HG02678 (cell line): ENCODE results near the gene PI4KA.
A peak's percentile ranks its signal among the peaks of the same experiment; 100 is the strongest.

Experiments
- ATAC-seq: cut with Tn5 transposase; IDR thresholded peaks from one replicate; pipeline ENCODE4 v1.9.1; 2021; ENCODE audit warnings: mild to moderate bottlenecking, moderate library complexity; ENCODE audit not compliant: unreplicated experiment

The PI4KA gene

GRCh38 chr22:20881869-20882815, 23.5 kb upstream of the PI4KA start:
- ATAC-seq = no peak

GRCh38 chr22:20881231-20881630, 22.6 kb upstream of the PI4KA start:
- ATAC-seq = no peak

- ATAC-seq = no peak
Observed at GRCh38 chr22:20877715-20878114, 19.1 kb upstream of the PI4KA start.

- no peak for ATAC-seq
Observed at GRCh38 chr22:20875296-20875695, 16.7 kb upstream of the PI4KA start.

- no peak for ATAC-seq
Observed at GRCh38 chr22:20873214-20873613, 14.6 kb upstream of the PI4KA start.

GRCh38 chr22:20869234-20869633, 10.6 kb upstream of the PI4KA start:
- no peak for ATAC-seq

- no peak for ATAC-seq
Observed at GRCh38 chr22:20868025-20868962, 9.7 kb upstream of the PI4KA start.

GRCh38 chr22:20867179-20868024, 8.8 kb upstream of the PI4KA start:
- ATAC-seq = no peak

- no peak for ATAC-seq
Observed at GRCh38 chr22:20866736-20867135, 8.1 kb upstream of the PI4KA start.

GRCh38 chr22:20865875-20866445, 7.3 kb upstream of the PI4KA start:
- ATAC-seq = no peak

GRCh38 chr22:20865331-20865730, 6.7 kb upstream of the PI4KA start:
- no peak for ATAC-seq

- ATAC-seq = no peak
Observed at GRCh38 chr22:20864186-20864908, 5.7 kb upstream of the PI4KA start.

GRCh38 chr22:20863366-20863765, 4.8 kb upstream of the PI4KA start:
- no peak for ATAC-seq

- no peak for ATAC-seq
Observed at GRCh38 chr22:20862540-20862939, 3.9 kb upstream of the PI4KA start.

- ATAC-seq = no peak
Observed at GRCh38 chr22:20859615-20860014, 1.0 kb upstream of the PI4KA start.

- ATAC-seq = peak; percentile 52
Observed at GRCh38 chr22:20857838-20858614, 585 bp downstream of the PI4KA start.

GRCh38 chr22:20857247-20857643, 1.4 kb downstream of the PI4KA start:
- ATAC-seq = no peak

- ATAC-seq = no peak
Observed at GRCh38 chr22:20853236-20853660, 5.4 kb downstream of the PI4KA start.

GRCh38 chr22:20852503-20852902, 6.1 kb downstream of the PI4KA start:
- ATAC-seq = no peak
